Measurements from ENCODE around the gene SNX20. TPM values are rescaled to one million over a fixed set of nuclear protein-coding genes. Genes with fewer than 3 reads are reported as not detected.

SNX20 gene
- total RNA-seq, 1 experiment from 2014 or later, result 0.10 TPM

- intact Hi-C loops (cut with micrococcal nuclease; ENCODE audit: unreplicated experiment), result no loop called here
- Histone ChIP-seq H3K4me3 (ENCODE audit: low read depth in 2 of 2, low read length in 2 of 2) (no peak overlapping the region), H3K9me3 (ENCODE audit: control insufficient read depth, insufficient read depth, low read depth, low read length) (no peaks in the 10 kb centered on the region), H3K27me3 (ENCODE audit: control insufficient read depth, insufficient read depth, low read length) (no peaks in the 10 kb centered on the region), H3K4me1 (ENCODE audit: control insufficient read depth, insufficient read depth, low read length) (no peaks in the 10 kb centered on the region), H3K27ac (ENCODE audit: low read length) (no peak overlapping the region), H3K36me3 (ENCODE audit: control insufficient read depth, insufficient read depth, low read length) (no peaks in the 10 kb centered on the region)
- TF ChIP-seq POLR2AphosphoS5 (IDR thresholded peaks at IDR 0.05; ENCODE audit: low read depth, low read length), result no peak
- TF ChIP-seq CTCF (IDR thresholded peaks at IDR 0.05), result peak; percentile 52
- ATAC-seq (no peak), DNase-seq (ENCODE audit: low read depth, low spot score) (no peak)
- in situ Hi-C loops (cut with HindIII; ENCODE audit: low pct_unique_long_range_greater_than_20kb, low sequenced_read_pairs), result no loop called here
- POLR2A ChIA-PET, result no interaction called here
- no TSS peak for BruUV-seq (replicated peaks)
- CTCF ChIA-PET, result no interaction called here
Observed at GRCh38 chr16:50671644-50672260, 9.4 kb downstream of the SNX20 start.

GRCh38 chr16:50670476-50670875, 10.6 kb downstream of the SNX20 start:
- CTCF ChIA-PET, result no interaction called here
- in situ Hi-C loops (cut with HindIII; ENCODE audit: low pct_unique_long_range_greater_than_20kb, low sequenced_read_pairs), result no loop called here

GRCh38 chr16:50669741-50670140, 11.4 kb downstream of the SNX20 start:
- Histone ChIP-seq H3K9me3 (ENCODE audit: control insufficient read depth, insufficient read depth, low read depth, low read length) (no peaks in the 10 kb centered on the region), H3K27ac (ENCODE audit: low read length) (no peak overlapping the region), H3K36me3 (ENCODE audit: control insufficient read depth, insufficient read depth, low read length) (no peaks in the 10 kb centered on the region), H3K4me3 (ENCODE audit: low read depth in 2 of 2, low read length in 2 of 2) (no peak overlapping the region), H3K4me1 (ENCODE audit: control insufficient read depth, insufficient read depth, low read length) (no peaks in the 10 kb centered on the region), H3K27me3 (ENCODE audit: control insufficient read depth, insufficient read depth, low read length) (no peaks in the 10 kb centered on the region)
- ChIA-PET POLR2A (no interaction called here), CTCF (no interaction called here)
- intact Hi-C loops (cut with micrococcal nuclease; ENCODE audit: unreplicated experiment), result loop anchor here (5.0 kb wide), 1 partner anchor 138 kb away; no protein-coding TSS in a partner anchor
- no peak for ATAC-seq
- in situ Hi-C loops (cut with HindIII; ENCODE audit: low pct_unique_long_range_greater_than_20kb, low sequenced_read_pairs), result no loop called here
- BruUV-seq (replicated peaks), result no TSS peak
- TF ChIP-seq CTCF (IDR thresholded peaks at IDR 0.05), result no peak
- DNase-seq (ENCODE audit: low read depth, low spot score), result no peak

More at GRCh38 chr16:50670476-50670875, 10.6 kb downstream of the SNX20 start:
- POLR2A ChIA-PET, result no interaction called here
- intact Hi-C loops (cut with micrococcal nuclease; ENCODE audit: unreplicated experiment), result no loop called here
- Histone ChIP-seq H3K4me3 (ENCODE audit: low read depth in 2 of 2, low read length in 2 of 2) (no peak overlapping the region), H3K36me3 (ENCODE audit: control insufficient read depth, insufficient read depth, low read length) (no peaks in the 10 kb centered on the region), H3K27me3 (ENCODE audit: control insufficient read depth, insufficient read depth, low read length) (no peaks in the 10 kb centered on the region), H3K9me3 (ENCODE audit: control insufficient read depth, insufficient read depth, low read depth, low read length) (no peaks in the 10 kb centered on the region), H3K27ac (ENCODE audit: low read length) (no peak overlapping the region), H3K4me1 (ENCODE audit: control insufficient read depth, insufficient read depth, low read length) (no peaks in the 10 kb centered on the region)
- TF ChIP-seq POLR2AphosphoS5 (IDR thresholded peaks at IDR 0.05; ENCODE audit: low read depth, low read length) (no peak), CTCF (IDR thresholded peaks at IDR 0.05) (no peak), SIN3A (IDR thresholded peaks at IDR 0.05; ENCODE audit: borderline replicate concordance, insufficient read depth, low read depth, low read length) (no peak)
- no TSS peak for BruUV-seq (replicated peaks)
- ATAC-seq (no peak), DNase-seq (ENCODE audit: low read depth, low spot score) (no peak)
